GM12872 (cell line): ENCODE measurements around the gene ATXN1L.

Source experiments
- CTCF ChIP-seq: IDR thresholded peaks from 3 replicates; pipeline ENCODE4 v1.5.1; 2011; ENCODE audit warnings: low read depth, mild to moderate bottlenecking, low read length, moderate library complexity; ENCODE audit not compliant: insufficient read depth

Gene ATXN1L

DNA sequence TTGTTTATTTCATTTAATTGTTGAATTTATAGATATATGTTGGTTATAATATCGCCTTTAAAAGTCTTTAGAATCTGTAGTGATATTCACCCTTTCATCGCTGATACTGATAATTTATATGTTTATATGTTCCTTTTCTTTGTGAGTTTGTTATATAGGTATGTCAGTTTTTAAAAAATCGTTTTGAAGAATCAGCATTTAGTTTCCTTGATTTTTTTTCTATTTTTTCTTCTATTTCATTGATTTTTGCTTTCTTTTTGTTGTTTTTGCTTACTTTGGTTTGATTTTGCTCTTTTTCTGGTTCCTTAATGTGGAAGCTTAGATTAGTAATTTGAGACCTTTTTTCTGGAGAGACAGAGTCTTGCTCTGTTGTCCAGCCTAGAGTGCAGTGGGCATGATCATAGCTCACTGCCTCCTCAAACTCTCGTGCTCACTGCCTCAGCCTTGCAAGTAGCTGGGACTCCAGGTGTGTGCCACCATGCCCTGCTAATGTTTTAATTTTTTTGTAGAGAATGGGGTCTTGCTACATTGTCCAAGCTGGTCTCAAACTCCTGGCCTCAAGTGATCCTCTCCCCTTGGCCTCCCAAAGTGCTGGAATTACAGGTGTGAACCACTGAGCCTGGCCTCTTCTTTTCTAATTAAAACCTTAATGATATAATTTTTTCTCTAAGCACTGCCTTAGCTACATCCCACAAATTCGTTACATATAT, 57.0 kb downstream of the ATXN1L start:
- no peak for TF ChIP-seq CTCF

GRCh38 chr16:71903608-71904007, 57.8 kb downstream of the ATXN1L start:
- TF ChIP-seq CTCF = no peak

- TF ChIP-seq CTCF = no peak
Measured at GRCh38 chr16:71904239-71904638, 58.5 kb downstream of the ATXN1L start.
